ENCODE measurements around the gene TEAD1.

DNA sequence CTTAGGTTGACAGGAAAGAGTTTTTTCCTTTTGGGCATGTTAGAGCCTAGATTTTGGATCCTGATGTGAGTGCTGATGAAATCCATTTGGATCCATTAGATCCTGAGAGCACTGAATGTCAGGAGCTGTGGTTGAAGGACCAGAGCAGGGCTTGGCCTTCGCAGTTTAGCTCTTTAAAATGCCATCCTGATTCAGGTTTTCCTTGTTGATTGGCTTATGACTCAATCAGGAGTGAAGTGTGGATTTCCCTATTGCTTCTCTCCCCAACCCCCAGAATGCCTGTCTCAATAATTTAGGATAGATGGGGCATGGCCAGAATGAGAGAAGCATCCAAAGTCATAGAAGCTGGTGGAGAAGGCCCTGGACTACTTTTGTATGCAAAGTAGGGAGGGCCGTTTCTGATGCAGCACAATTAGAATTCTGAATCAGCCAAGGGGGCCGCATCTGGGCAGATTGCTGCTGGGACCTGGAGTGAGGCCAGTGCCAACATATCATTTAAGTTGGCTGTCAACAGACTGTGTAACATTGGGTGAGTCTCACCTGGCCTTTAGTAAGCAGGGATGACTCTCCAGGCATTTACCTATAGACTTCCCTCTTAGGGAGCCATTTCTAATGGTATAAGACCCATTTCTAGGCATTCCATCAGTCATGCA is 80.5 kb downstream of the TEAD1 start:
- TF ChIP-seq, protein P1, sequence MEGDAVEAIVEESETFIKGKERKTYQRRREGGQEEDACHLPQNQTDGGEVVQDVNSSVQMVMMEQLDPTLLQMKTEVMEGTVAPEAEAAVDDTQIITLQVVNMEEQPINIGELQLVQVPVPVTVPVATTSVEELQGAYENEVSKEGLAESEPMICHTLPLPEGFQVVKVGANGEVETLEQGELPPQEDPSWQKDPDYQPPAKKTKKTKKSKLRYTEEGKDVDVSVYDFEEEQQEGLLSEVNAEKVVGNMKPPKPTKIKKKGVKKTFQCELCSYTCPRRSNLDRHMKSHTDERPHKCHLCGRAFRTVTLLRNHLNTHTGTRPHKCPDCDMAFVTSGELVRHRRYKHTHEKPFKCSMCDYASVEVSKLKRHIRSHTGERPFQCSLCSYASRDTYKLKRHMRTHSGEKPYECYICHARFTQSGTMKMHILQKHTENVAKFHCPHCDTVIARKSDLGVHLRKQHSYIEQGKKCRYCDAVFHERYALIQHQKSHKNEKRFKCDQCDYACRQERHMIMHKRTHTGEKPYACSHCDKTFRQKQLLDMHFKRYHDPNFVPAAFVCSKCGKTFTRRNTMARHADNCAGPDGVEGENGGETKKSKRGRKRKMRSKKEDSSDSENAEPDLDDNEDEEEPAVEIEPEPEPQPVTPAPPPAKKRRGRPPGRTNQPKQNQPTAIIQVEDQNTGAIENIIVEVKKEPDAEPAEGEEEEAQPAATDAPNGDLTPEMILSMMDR (IDR thresholded peaks at IDR 0.05), result no peak
- no peak for TF ChIP-seq POLR2A (IDR thresholded peaks at IDR 0.05)
